Measurements from ENCODE around the gene CCT7. TPM values are rescaled to one million over a fixed set of nuclear protein-coding genes. Genes with fewer than 3 reads are reported as not detected.

Gene CCT7
- total RNA-seq, 1 donor from 2014 or later = 446 TPM

GRCh38 chr2:73263540-73264331 is 29.6 kb downstream of the CCT7 start:
- no peak for DNase-seq (ENCODE audit: low read depth, low spot score)
- Mint-ChIP-seq H3K36me3 (ENCODE audit: low read depth) (peaks cover 9% of the 10 kb centered on the region), H3K4me1 (peaks cover 7% of the 10 kb centered on the region), H3K9me3 (no peaks in the 10 kb centered on the region), H3K27ac (ENCODE audit: unreplicated experiment) (no peak overlapping the region), H3K4me3 (no peak overlapping the region), H3K27me3 (ENCODE audit: low read depth) (peaks cover 25% of the 10 kb centered on the region)
- no peak for TF ChIP-seq CTCF (conservative IDR thresholded peaks at IDR 0.05)

GRCh38 chr2:73264332-73264606 is 30.2 kb downstream of the CCT7 start:
- no peaks in the 10 kb centered on the region for H3K9me3 Mint-ChIP-seq
- H3K36me3 Mint-ChIP-seq (ENCODE audit: low read depth) = peaks cover 9% of the 10 kb centered on the region
- H3K4me1 Mint-ChIP-seq = peaks cover 7% of the 10 kb centered on the region
- no peak for DNase-seq (ENCODE audit: low read depth, low spot score)
- TF ChIP-seq CTCF (conservative IDR thresholded peaks at IDR 0.05) = no peak
- no peak overlapping the region for H3K27ac Mint-ChIP-seq (ENCODE audit: unreplicated experiment)
- no peak overlapping the region for H3K4me3 Mint-ChIP-seq
- H3K27me3 Mint-ChIP-seq (ENCODE audit: low read depth) = peaks cover 29% of the 10 kb centered on the region

- Mint-ChIP-seq H3K27me3 (ENCODE audit: low read depth) (peaks cover 31% of the 10 kb centered on the region), H3K36me3 (ENCODE audit: low read depth) (peaks cover 9% of the 10 kb centered on the region), H3K9me3 (no peaks in the 10 kb centered on the region), H3K4me3 (no peak overlapping the region), H3K27ac (ENCODE audit: unreplicated experiment) (no peak overlapping the region), H3K4me1 (peaks cover 7% of the 10 kb centered on the region)
- TF ChIP-seq CTCF (conservative IDR thresholded peaks at IDR 0.05) = no peak
- no peak for DNase-seq (ENCODE audit: low read depth, low spot score)
Observed at GRCh38 chr2:73264783-73265182, 30.7 kb downstream of the CCT7 start.

- Mint-ChIP-seq H3K9me3 (no peaks in the 10 kb centered on the region), H3K36me3 (ENCODE audit: low read depth) (peaks cover 9% of the 10 kb centered on the region)
- no peak for TF ChIP-seq CTCF (conservative IDR thresholded peaks at IDR 0.05)
Observed at GRCh38 chr2:73265298-73266060, 31.4 kb downstream of the CCT7 start.

GRCh38 chr2:73266061-73266901 is 32.2 kb downstream of the CCT7 start:
- Mint-ChIP-seq H3K27ac (ENCODE audit: unreplicated experiment) (no peak overlapping the region), H3K4me3 (no peak overlapping the region), H3K36me3 (ENCODE audit: low read depth) (peaks cover 9% of the 10 kb centered on the region), H3K4me1 (peaks cover 7% of the 10 kb centered on the region), H3K9me3 (no peaks in the 10 kb centered on the region), H3K27me3 (ENCODE audit: low read depth) (peaks cover 46% of the 10 kb centered on the region)
- DNase-seq (ENCODE audit: low read depth, low spot score) = no peak
- no peak for TF ChIP-seq CTCF (conservative IDR thresholded peaks at IDR 0.05)

More at GRCh38 chr2:73265298-73266060, 31.4 kb downstream of the CCT7 start:
- peaks cover 38% of the 10 kb centered on the region for H3K27me3 Mint-ChIP-seq (ENCODE audit: low read depth)
- no peak for DNase-seq (ENCODE audit: low read depth, low spot score)
- H3K4me3 Mint-ChIP-seq = no peak overlapping the region
- peaks cover 7% of the 10 kb centered on the region for H3K4me1 Mint-ChIP-seq
- no peak overlapping the region for H3K27ac Mint-ChIP-seq (ENCODE audit: unreplicated experiment)
